CD14-positive monocyte (primary cell): ENCODE data around the gene ZNF207. TPM values are rescaled to one million over a fixed set of nuclear protein-coding genes. Genes with fewer than 3 reads are reported as not detected.
"Not testable (repeated sequence)": the region's sequence is repeated elsewhere in the genome, so short reads cannot be mapped to it uniquely, and the experiment has no call there.

Experiments
- DNase-seq, 3 donors: peaks; one replicate each; pipeline ENCODE4 v3.0.0-alpha.2; 2011 to 2022
- H2AFZ ChIP-seq: 2 replicates; pipeline ENCODE4 v1.6.0; 2012; ENCODE audit warnings: mild to moderate bottlenecking, low read depth, low read length, inconsistent platforms; ENCODE audit not compliant: insufficient read depth, poor library complexity, severe bottlenecking
- H3K27ac ChIP-seq, 2 donors: 1 replicate in 1 of 2; 2 replicates in 1 of 2; pipeline ENCODE4 v1.5.1; 2012 to 2013; ENCODE audit warnings: low read length in 2 of 2, control low read depth in 1 of 2, inconsistent platforms in 1 of 2, low read depth in 1 of 2, mild to moderate bottlenecking in 1 of 2
- H3K27me3 ChIP-seq, 2 donors: one replicate each; pipeline versions ENCODE4 v1.6.0 to v1.6.1; 2011 to 2013; ENCODE audit warnings: low read length in 2 of 2; ENCODE audit not compliant: control insufficient read depth in 2 of 2, insufficient read depth in 2 of 2
- H3K36me3 ChIP-seq, 2 donors: replicated peaks in 1 of 2; 1 replicate in 1 of 2; 2 replicates in 1 of 2; pipeline versions ENCODE4 v1.5.1 to v1.6.1; 2012 to 2013; ENCODE audit warnings: low read length in 2 of 2, control low read depth in 1 of 2, inconsistent platforms in 1 of 2, mild to moderate bottlenecking in 1 of 2; ENCODE audit not compliant: insufficient read depth in 2 of 2, control insufficient read depth in 1 of 2
- H3K4me1 ChIP-seq, 2 donors: 1 replicate in 1 of 2; 2 replicates in 1 of 2; pipeline versions ENCODE4 v1.5.1 to v1.6.1; 2012 to 2013; ENCODE audit warnings: low read length in 2 of 2, control low read depth in 1 of 2, inconsistent platforms in 1 of 2, mild to moderate bottlenecking in 1 of 2, moderate library complexity in 1 of 2; ENCODE audit not compliant: insufficient read depth in 2 of 2, control insufficient read depth in 1 of 2
- H3K4me2 ChIP-seq: replicated peaks from 2 replicates; pipeline ENCODE3; 2012; ENCODE audit warnings: low read length, moderate library complexity, mild to moderate bottlenecking; ENCODE audit not compliant: poor library complexity, severe bottlenecking; ENCODE audit errors: extremely low read depth
- H3K4me3 ChIP-seq, 3 experiments: fragments of 200-600 bp in 1 of 3; sonication (generic) in 1 of 3; replicated peaks in 1 of 3; 1 replicate in 2 of 3; 2 replicates in 1 of 3; pipeline ENCODE4 v1.5.1; 2011 to 2013; ENCODE audit warnings: low read length in 3 of 3, mild to moderate bottlenecking in 3 of 3, control low read depth in 2 of 3, low read depth in 2 of 3, inconsistent platforms in 1 of 3, moderate library complexity in 1 of 3
- H3K79me2 ChIP-seq: 2 replicates; pipeline ENCODE4 v1.6.0; 2012; ENCODE audit warnings: mild to moderate bottlenecking, control low read depth, inconsistent platforms, low read length, moderate library complexity; ENCODE audit not compliant: insufficient read depth
- H3K9ac ChIP-seq: 2 replicates; pipeline ENCODE4 v1.6.0; 2017; ENCODE audit warnings: low read length, mild to moderate bottlenecking; ENCODE audit not compliant: insufficient read depth, poor library complexity, severe bottlenecking
- H3K9me3 ChIP-seq, 2 donors: replicated peaks in 1 of 2; 1 replicate in 1 of 2; 2 replicates in 1 of 2; pipeline versions ENCODE4 v1.5.1 to v1.6.1; 2012 to 2013; ENCODE audit warnings: low read length in 2 of 2, control low read depth in 1 of 2; ENCODE audit not compliant: control insufficient read depth in 1 of 2, insufficient read depth in 1 of 2
- H4K20me1 ChIP-seq: 2 replicates; pipeline ENCODE4 v1.6.0; 2012; ENCODE audit warnings: mild to moderate bottlenecking, low read length, control low read depth, moderate library complexity; ENCODE audit not compliant: insufficient read depth
- H3K27ac Mint-ChIP-seq, 7 donors: one replicate each; pipeline ENCODE4 v1.8.0; 2020; ENCODE audit warnings: mild to moderate bottlenecking in 7 of 7, mixed read lengths in 7 of 7, moderate library complexity in 6 of 7, inconsistent platforms in 2 of 7
- H3K27me3 Mint-ChIP-seq, 3 donors: one replicate each; pipeline ENCODE4 v1.8.0; 2021 to 2022; ENCODE audit warnings: low read depth in 3 of 3, mild to moderate bottlenecking in 3 of 3, mixed read lengths in 3 of 3, moderate library complexity in 3 of 3, inconsistent platforms in 1 of 3
- H3K36me3 Mint-ChIP-seq, 2 donors: one replicate each; pipeline ENCODE4 v1.8.0; 2020; ENCODE audit warnings: mixed read lengths in 2 of 2, inconsistent platforms in 1 of 2, mild to moderate bottlenecking in 1 of 2
- H3K4me1 Mint-ChIP-seq: one replicate; pipeline ENCODE4 v1.8.0; 2020; ENCODE audit warnings: mild to moderate bottlenecking, mixed read lengths
- H3K4me3 Mint-ChIP-seq, 2 donors: one replicate each; pipeline ENCODE4 v1.8.0; 2020; ENCODE audit warnings: mild to moderate bottlenecking in 2 of 2, mixed read lengths in 2 of 2, moderate library complexity in 1 of 2
- H3K9me3 Mint-ChIP-seq, 7 donors: one replicate each; pipeline ENCODE4 v1.8.0; 2020 to 2022; ENCODE audit warnings: mixed read lengths in 7 of 7, mild to moderate bottlenecking in 6 of 7, moderate library complexity in 6 of 7, inconsistent platforms in 2 of 7
- CTCF ChIP-seq: fragments of 200-600 bp; IDR thresholded peaks from one replicate; pipeline ENCODE4 v1.8.0; 2022; ENCODE audit warnings: antibody characterized with exemption, mild to moderate bottlenecking
- WGBS: methylation state at CpG from one replicate; pipeline ENCODE4 v1.1.5; 2013; ENCODE audit warnings: missing lambda C conversion rate; ENCODE audit not compliant: insufficient coverage; 5-methylcytosine and 5-hydroxymethylcytosine counted together
- intact Hi-C, 2 donors: fragments of 100-400 bp; cut with micrococcal nuclease; formaldehyde crosslinking; loops; one replicate each; pipeline versions ENCODE4 v1.15.0 to v1.15.1; 2023
- polyA plus RNA-seq, 3 donors: library from polyadenylated mRNA; depleted of rRNA in 1 of 3; unstranded in 2 of 3; stranded (reverse) in 1 of 3; fragments of 300-500 nt in 2 of 3; fragments of >200 nt in 1 of 3; fragmentation: Illumina TruSeq in 2 of 3; gene quantifications; 1 replicate in 2 of 3; 2 replicates in 1 of 3; pipeline ENCODE4 v1.2.3, GENCODE V29; 2012 to 2021

The ZNF207 gene
- polyA plus RNA-seq, 3 donors: 129 to 147 (median 138) TPM

GRCh38 chr17:32396343-32396742, 46.4 kb downstream of the ZNF207 start:
- WGBS: 100% methylated on average over 1 of the region's 5 CpGs
- Histone ChIP-seq H3K4me3 (no peak overlapping the region), H4K20me1 (peaks cover 9% of the 10 kb centered on the region), H3K4me1 (no peaks in the 10 kb centered on the region), H3K27ac (no peak overlapping the region), H3K79me2 (no peaks in the 10 kb centered on the region), H3K9me3 (no peaks in the 10 kb centered on the region), H2AFZ (no peak overlapping the region), H3K9ac (no peak overlapping the region), H3K36me3 (no peaks in the 10 kb centered on the region), H3K4me2 (no peak overlapping the region), H3K27me3 (no peaks in the 10 kb centered on the region)
- peaks cover 0 to 2% (median 0%) of the 10 kb centered on the region in 3 donors for H3K27me3 Mint-ChIP-seq
- peaks cover 2 to 11% of the 10 kb centered on the region in 2 donors for H3K36me3 Mint-ChIP-seq
- H3K27ac Mint-ChIP-seq: no peak overlapping the region
- no peaks in the 10 kb centered on the region for H3K9me3 Mint-ChIP-seq
- no peaks in the 10 kb centered on the region for H3K4me1 Mint-ChIP-seq
- intact Hi-C loops: no loop called here
- DNase-seq: no peak
- H3K4me3 Mint-ChIP-seq: peak overlapping the region in 1 of 2 donors; percentile 20
- no peak for TF ChIP-seq CTCF

GRCh38 chr17:32398946-32399345, 49.0 kb downstream of the ZNF207 start:
- H3K79me2 ChIP-seq: no peaks in the 10 kb centered on the region
- no peaks in the 10 kb centered on the region for H4K20me1 ChIP-seq
- H3K9me3 ChIP-seq: no peaks in the 10 kb centered on the region
- H3K27me3 Mint-ChIP-seq: peaks cover 0 to 2% (median 0%) of the 10 kb centered on the region in 3 donors
- no peaks in the 10 kb centered on the region for H3K4me1 ChIP-seq
- no peak overlapping the region for H3K4me3 Mint-ChIP-seq
- TF ChIP-seq CTCF: no peak
- no peaks in the 10 kb centered on the region for H3K9me3 Mint-ChIP-seq
- H3K27ac ChIP-seq: no peak overlapping the region
- no peak overlapping the region for H3K4me2 ChIP-seq
- H3K36me3 Mint-ChIP-seq: peaks cover 1 to 9% of the 10 kb centered on the region in 2 donors
- no peaks in the 10 kb centered on the region for H3K27me3 ChIP-seq
- no peaks in the 10 kb centered on the region for H3K4me1 Mint-ChIP-seq
- no peak overlapping the region for H3K4me3 ChIP-seq
- intact Hi-C loops: no loop called here
- no peaks in the 10 kb centered on the region for H3K36me3 ChIP-seq
- DNase-seq: no peak
- no peak overlapping the region for H3K9ac ChIP-seq
- H3K27ac Mint-ChIP-seq: no peak overlapping the region
- H2AFZ ChIP-seq: no peak overlapping the region

- H3K79me2 ChIP-seq, H3K36me3 ChIP-seq, H3K4me2 ChIP-seq, H3K4me1 ChIP-seq, H4K20me1 ChIP-seq, H3K27ac Mint-ChIP-seq, H2AFZ ChIP-seq, H3K27ac ChIP-seq, H3K9ac ChIP-seq, H3K4me3 Mint-ChIP-seq, H3K9me3 Mint-ChIP-seq, DNase-seq, intact Hi-C loops, H3K27me3 Mint-ChIP-seq, H3K4me1 Mint-ChIP-seq, H3K4me3 ChIP-seq, H3K9me3 ChIP-seq, H3K27me3 ChIP-seq: not testable (repeated sequence)
- peaks cover 13 to 14% of the 10 kb centered on the region in 2 donors for H3K36me3 Mint-ChIP-seq
- 100% methylated on average over 1 of the region's 3 CpGs for WGBS
Observed at GRCh38 chr17:32410085-32410484, 60.1 kb downstream of the ZNF207 start.
